GM21737 (cell line): ENCODE data around the gene PLAGL1.
A peak's percentile ranks its signal among the peaks of the same experiment; 100 is the strongest.
"Not testable (repeated sequence)": the region's sequence is repeated elsewhere in the genome, so short reads cannot be mapped to it uniquely, and the experiment has no call there.

Experiments used
- ATAC-seq: cut with Tn5 transposase; IDR thresholded peaks from one replicate; pipeline ENCODE4 v1.9.1; 2021; ENCODE audit warnings: mild to moderate bottlenecking, moderate library complexity; ENCODE audit not compliant: unreplicated experiment

PLAGL1 gene

GRCh38 chr6:143940011-143940597 lies 68.0 kb downstream of the PLAGL1 start:
- peak; percentile 95 for ATAC-seq

GRCh38 chr6:143939364-143939763 lies 68.7 kb downstream of the PLAGL1 start:
- ATAC-seq = no peak

- ATAC-seq = no peak
Measured at GRCh38 chr6:143937668-143937970, 70.4 kb downstream of the PLAGL1 start.

- no peak for ATAC-seq
Measured at GRCh38 chr6:143936778-143937667, 71.0 kb downstream of the PLAGL1 start.

GRCh38 chr6:143936347-143936746 lies 71.7 kb downstream of the PLAGL1 start:
- ATAC-seq = no peak

- ATAC-seq = no peak
Measured at GRCh38 chr6:143934867-143935266, 73.2 kb downstream of the PLAGL1 start.

- no peak for ATAC-seq
Measured at GRCh38 chr6:143934331-143934730, 73.7 kb downstream of the PLAGL1 start.

- ATAC-seq = no peak
Measured at GRCh38 chr6:143929975-143930374, 78.1 kb downstream of the PLAGL1 start.

- ATAC-seq = no peak
Measured at GRCh38 chr6:143928853-143929252, 79.2 kb downstream of the PLAGL1 start.

GRCh38 chr6:143917026-143917425 lies 91.0 kb downstream of the PLAGL1 start:
- ATAC-seq = not testable (repeated sequence)

GRCh38 chr6:143912671-143913070 lies 95.4 kb downstream of the PLAGL1 start:
- ATAC-seq = no peak

- no peak for ATAC-seq
Measured at GRCh38 chr6:143911028-143911427, 97.0 kb downstream of the PLAGL1 start.

- no peak for ATAC-seq
Measured at GRCh38 chr6:143902827-143903226, 105.2 kb downstream of the PLAGL1 start.

GRCh38 chr6:143901885-143902750 lies 105.9 kb downstream of the PLAGL1 start:
- ATAC-seq = peak; percentile 95

GRCh38 chr6:143900358-143900757 lies 107.7 kb downstream of the PLAGL1 start:
- ATAC-seq = no peak

- no peak for ATAC-seq
Measured at GRCh38 chr6:143896126-143896860, 111.8 kb downstream of the PLAGL1 start.

- no peak for ATAC-seq
Measured at GRCh38 chr6:143894655-143895054, 113.4 kb downstream of the PLAGL1 start.
